B cell (primary cell): ENCODE measurements around the gene GTF2IRD1. TPM values are rescaled to one million over a fixed set of nuclear protein-coding genes. Genes with fewer than 3 reads are reported as not detected.

Source experiments
- ATAC-seq: fragments of 200-7000 bp; cut with Tn5 transposase; one replicate; pipeline ENCODE4 v1.10.0; 2021; ENCODE audit warnings: low read depth, mild to moderate bottlenecking, moderate number of reproducible peaks, moderate library complexity
- CTCF ChIA-PET: fragments of 350-600 bp; sonication (Branson Sonifier 250); formaldehyde crosslinking; loops from one replicate; lab custom pipeline; 2021; ENCODE audit warnings: antibody characterized with exemption, inconsistent platforms; lab: Charles Lee
- POLR2A ChIA-PET: fragments of 350-600 bp; sonication (Branson Sonifier 250); formaldehyde crosslinking; loops from one replicate; lab custom pipeline; 2021; ENCODE audit warnings: antibody characterized with exemption; lab: Charles Lee
- DNase-seq: peaks from one replicate; pipeline ENCODE4 v3.0.0; 2013
- H2AFZ ChIP-seq: 2 replicates; pipeline ENCODE4 v1.6.1; 2012; ENCODE audit warnings: mild to moderate bottlenecking, low read depth, low read length; ENCODE audit not compliant: insufficient read depth, poor library complexity, severe bottlenecking
- H3K27ac ChIP-seq, 2 donors: 1 replicate in 1 of 2; 2 replicates in 1 of 2; pipeline ENCODE4 v1.5.1; 2012 to 2013; ENCODE audit warnings: low read length in 2 of 2, mild to moderate bottlenecking in 2 of 2, moderate library complexity in 1 of 2
- H3K27me3 ChIP-seq, 4 experiments: fragments of 200-600 bp in 1 of 4; sonication (generic) in 1 of 4; replicated peaks in 1 of 4; 1 replicate in 2 of 4; 2 replicates in 2 of 4; pipeline versions ENCODE4 v1.6.1 to v1.7.0; 2013 to 2016; ENCODE audit warnings: low read length in 3 of 4, mild to moderate bottlenecking in 2 of 4, mixed read lengths in 1 of 4, moderate library complexity in 1 of 4; ENCODE audit not compliant: insufficient read depth in 4 of 4, control insufficient read depth in 3 of 4; ENCODE audit errors: control extremely low read depth in 1 of 4
- H3K36me3 ChIP-seq, 2 experiments: replicated peaks in 1 of 2; 1 replicate in 1 of 2; 2 replicates in 1 of 2; pipeline versions ENCODE4 v1.6.1 to v1.7.1; 2013; ENCODE audit warnings: low read length in 1 of 2; ENCODE audit not compliant: insufficient read depth in 2 of 2, control insufficient read depth in 1 of 2; ENCODE audit errors: control extremely low read depth in 1 of 2, extremely low read depth in 1 of 2
- H3K4me1 ChIP-seq, 2 donors: fragments of 200-600 bp in 1 of 2; sonication (generic) in 1 of 2; 1 replicate in 1 of 2; 2 replicates in 1 of 2; pipeline versions ENCODE4 v1.5.1 to v1.6.1; 2013 to 2017; ENCODE audit warnings: low read length in 2 of 2; ENCODE audit not compliant: control insufficient read depth in 2 of 2, insufficient read depth in 2 of 2
- H3K4me2 ChIP-seq: replicated peaks from 2 replicates; pipeline ENCODE3; 2012; ENCODE audit warnings: mild to moderate bottlenecking, low read depth, low read length; ENCODE audit not compliant: poor library complexity, severe bottlenecking
- H3K4me3 ChIP-seq, 5 experiments: fragments of 200-600 bp in 1 of 5; sonication (generic) in 1 of 5; 1 replicate in 3 of 5; 2 replicates in 2 of 5; pipeline versions ENCODE4 v1.5.1 to v1.7.0; 2011 to 2016; ENCODE audit warnings: low read length in 4 of 5, mild to moderate bottlenecking in 4 of 5, low read depth in 2 of 5, control low read depth in 1 of 5, moderate library complexity in 1 of 5; ENCODE audit not compliant: insufficient read depth in 1 of 5; ENCODE audit errors: control extremely low read depth in 1 of 5, extremely low read depth in 1 of 5
- H3K79me2 ChIP-seq: fragments of 200-600 bp; sonication (generic); one replicate; pipeline ENCODE4 v1.6.0; 2016; ENCODE audit warnings: low read length; ENCODE audit not compliant: control insufficient read depth, insufficient read depth
- H3K9ac ChIP-seq: fragments of 200-600 bp; sonication (generic); 2 replicates; pipeline ENCODE4 v1.6.1; 2017; ENCODE audit warnings: mild to moderate bottlenecking, low read length, moderate library complexity
- H3K9me3 ChIP-seq, 3 donors: one replicate each; pipeline versions ENCODE4 v1.6.1 to v1.7.1; 2013; ENCODE audit warnings: low read length in 2 of 3; ENCODE audit not compliant: control insufficient read depth in 2 of 3, insufficient read depth in 1 of 3; ENCODE audit errors: control extremely low read depth in 1 of 3
- H4K20me1 ChIP-seq: 2 replicates; pipeline ENCODE4 v1.6.0; 2012; ENCODE audit warnings: mild to moderate bottlenecking, low read length; ENCODE audit not compliant: insufficient read depth, control insufficient read depth, poor library complexity, severe bottlenecking
- H3K27ac Mint-ChIP-seq: one replicate; pipeline ENCODE4 v1.8.0; 2021; ENCODE audit warnings: mixed read lengths
- H3K27me3 Mint-ChIP-seq: one replicate; pipeline ENCODE4 v1.8.0; 2021; ENCODE audit warnings: mixed read lengths
- H3K4me1 Mint-ChIP-seq: one replicate; pipeline ENCODE4 v1.8.0; 2021; ENCODE audit warnings: mixed read lengths
- H3K4me3 Mint-ChIP-seq: one replicate; pipeline ENCODE4 v1.8.0; 2021; ENCODE audit warnings: mixed read lengths
- H3K9me3 Mint-ChIP-seq: one replicate; pipeline ENCODE4 v1.8.0; 2022; ENCODE audit warnings: mixed read lengths; ENCODE audit not compliant: insufficient read depth
- CTCF ChIP-seq: fragments of 200-600 bp; IDR thresholded peaks from one replicate; pipeline ENCODE4 v1.8.0; 2022; ENCODE audit warnings: antibody characterized with exemption, mild to moderate bottlenecking
- EZH2 ChIP-seq: IDR thresholded peaks from 2 replicates; pipeline ENCODE4 v1.6.1; 2012; ENCODE audit warnings: borderline replicate concordance, low read depth, mild to moderate bottlenecking, moderate library complexity, low read length; ENCODE audit not compliant: insufficient read depth, poor library complexity, severe bottlenecking
- WGBS: methylation state at CpG from one replicate; pipeline ENCODE4 v1.1.5; 2013; ENCODE audit warnings: missing lambda C conversion rate; ENCODE audit not compliant: insufficient coverage; 5-methylcytosine and 5-hydroxymethylcytosine counted together
- intact Hi-C: fragments of 100-400 bp; cut with micrococcal nuclease; formaldehyde crosslinking; loops from one replicate; pipeline ENCODE4 v1.10.0; 2022
- polyA plus RNA-seq: library from polyadenylated mRNA; depleted of rRNA; stranded (reverse); fragments of >200 nt; gene quantifications from 2 replicates; pipeline ENCODE4 v1.2.3, GENCODE V29; 2012
- total RNA-seq, 2 donors: library from RNA; stranded (reverse); fragments of 120-200 nt in 1 of 2; gene quantifications; 1 replicate in 1 of 2; 2 replicates in 1 of 2; pipeline versions ENCODE4 v1.2.3 to v1.2.4, GENCODE V29; 2013 to 2022

The GTF2IRD1 gene
- total and polyA plus RNA-seq, 2 donors (not counting 1 experiment from before 2014, with no cell fraction given): 0.45 to 2.2 TPM

GRCh38 chr7:74598558-74598957 lies 144.9 kb downstream of the GTF2IRD1 start:
- Histone ChIP-seq H3K79me2 (no peaks in the 10 kb centered on the region), H3K36me3 (no peaks in the 10 kb centered on the region), H3K4me2 (no peak overlapping the region), H3K4me3 (no peak overlapping the region), H3K27ac (no peak overlapping the region), H3K27me3 (peaks cover 0 to 2% (median 0%) of the 10 kb centered on the region in 4 experiments), H3K9ac (no peak overlapping the region), H3K4me1 (no peaks in the 10 kb centered on the region), H4K20me1 (no peaks in the 10 kb centered on the region), H2AFZ (no peak overlapping the region), H3K9me3 (no peaks in the 10 kb centered on the region)
- no peak for TF ChIP-seq EZH2
- no peak for TF ChIP-seq CTCF
- Mint-ChIP-seq H3K27me3 (no peaks in the 10 kb centered on the region), H3K4me1 (no peaks in the 10 kb centered on the region), H3K9me3 (no peaks in the 10 kb centered on the region), H3K4me3 (no peak overlapping the region), H3K27ac (no peak overlapping the region)
- ChIA-PET POLR2A (no interaction called here), CTCF (no interaction called here)
- DNase-seq (no peak), ATAC-seq (no peak)
- WGBS: 75% methylated on average over 1 of the region's 1 CpG
- intact Hi-C loops: no loop called here

DNA sequence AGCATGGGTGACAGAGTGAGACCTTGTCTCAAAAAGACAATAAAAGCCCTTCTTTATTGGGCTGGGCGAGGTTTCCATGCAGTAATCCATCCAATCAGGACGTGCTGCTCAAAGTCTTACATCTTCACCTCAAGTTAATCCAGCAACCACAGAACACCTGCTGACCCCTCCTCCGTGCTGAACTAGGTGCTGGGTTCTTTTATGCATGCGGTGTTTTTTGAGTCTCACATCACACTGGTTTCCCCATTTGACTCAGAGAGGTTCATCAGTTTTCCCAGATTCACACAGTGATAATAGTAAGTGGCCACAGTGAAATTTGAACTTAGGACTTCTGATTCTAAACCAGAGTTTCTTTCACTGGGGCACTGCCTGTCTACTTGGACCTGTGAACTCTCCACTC lies 145.5 kb downstream of the GTF2IRD1 start:
- no peaks in the 10 kb centered on the region for H3K4me1 ChIP-seq
- WGBS: 100% methylated on average over 1 of the region's 4 CpGs
- no peaks in the 10 kb centered on the region for H3K79me2 ChIP-seq
- H3K9me3 ChIP-seq: no peaks in the 10 kb centered on the region
- Mint-ChIP-seq H3K4me1 (no peaks in the 10 kb centered on the region), H3K27ac (no peak overlapping the region), H3K27me3 (no peaks in the 10 kb centered on the region), H3K4me3 (no peak overlapping the region), H3K9me3 (no peaks in the 10 kb centered on the region)
- ChIA-PET CTCF (no interaction called here), POLR2A (no interaction called here)
- no peak overlapping the region for H3K9ac ChIP-seq
- no peak for TF ChIP-seq EZH2
- H3K4me2 ChIP-seq: no peak overlapping the region
- H3K27me3 ChIP-seq: peaks cover 0 to 2% (median 0%) of the 10 kb centered on the region in 4 experiments
- intact Hi-C loops: no loop called here
- H3K27ac ChIP-seq: no peak overlapping the region
- no peak for DNase-seq
- no peak overlapping the region for H2AFZ ChIP-seq
- H3K4me3 ChIP-seq: no peak overlapping the region
- no peaks in the 10 kb centered on the region for H3K36me3 ChIP-seq
- ATAC-seq: no peak
- no peaks in the 10 kb centered on the region for H4K20me1 ChIP-seq
